ENCODE measurements around the gene DRP2.
A peak's percentile ranks its signal among the peaks of the same experiment; 100 is the strongest.
"Not testable (repeated sequence)": the region's sequence is repeated elsewhere in the genome, so short reads cannot be mapped to it uniquely, and the experiment has no call there.

The DRP2 gene

DNA sequence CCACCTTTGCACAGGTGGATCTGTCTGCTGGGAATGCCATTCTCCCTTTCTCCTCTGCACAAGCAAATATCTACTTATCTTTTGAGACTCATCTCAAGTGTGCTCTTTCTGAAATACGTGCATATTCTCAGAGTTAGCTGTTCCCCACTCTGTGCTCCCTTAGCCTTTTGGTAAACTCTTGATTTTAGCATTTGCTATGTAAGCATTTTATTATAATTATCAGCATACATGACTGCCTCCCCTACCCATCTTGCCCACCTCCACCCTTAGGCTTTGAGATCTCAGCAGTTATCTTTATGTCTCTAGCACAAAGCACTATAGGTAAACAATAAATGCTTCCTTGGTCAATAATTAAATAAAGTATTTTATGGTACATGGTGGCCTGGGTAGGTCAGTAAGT lies 11.5 kb downstream of the DRP2 start:
- no peak overlapping the region for H3K4me3 ChIP-seq (ENCODE audit: low read length)
- DNase-seq (ENCODE audit: low read depth, low spot score), result no peak

- H3K4me3 ChIP-seq (ENCODE audit: low read length), result no peak overlapping the region
- no peak for DNase-seq (ENCODE audit: low read depth, low spot score)
Observed at GRCh38 chrX:101232316-101232715, 12.7 kb downstream of the DRP2 start.

GRCh38 chrX:101237041-101237440 lies 17.5 kb downstream of the DRP2 start:
- H3K4me3 ChIP-seq (ENCODE audit: low read length), result no peak overlapping the region
- no peak for DNase-seq (ENCODE audit: low read depth, low spot score)

DNA sequence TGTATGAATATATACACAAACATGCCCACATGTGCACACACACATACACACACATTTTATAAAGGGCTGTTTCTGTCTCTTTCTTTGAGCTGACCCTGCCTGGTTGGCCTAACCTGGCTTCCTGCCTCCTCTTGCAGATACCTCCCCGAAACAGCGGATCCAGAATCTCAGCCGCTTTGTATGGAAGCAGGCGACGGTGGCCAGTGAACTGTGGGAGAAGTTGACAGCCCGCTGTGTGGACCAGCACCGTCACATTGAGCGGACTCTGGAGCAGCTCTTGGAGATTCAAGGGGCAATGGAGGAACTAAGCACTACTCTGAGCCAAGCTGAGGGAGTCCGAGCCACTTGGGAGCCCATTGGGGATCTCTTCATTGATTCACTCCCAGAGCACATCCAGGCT lies 21.9 kb downstream of the DRP2 start:
- DNase-seq (ENCODE audit: low read depth, low spot score), result no peak
- H3K4me3 ChIP-seq (ENCODE audit: low read length), result no peak overlapping the region

GRCh38 chrX:101252634-101253033 lies 33.0 kb downstream of the DRP2 start:
- no peak for DNase-seq (ENCODE audit: low read depth, low spot score)
- no peak overlapping the region for H3K4me3 ChIP-seq (ENCODE audit: low read length)

DNA sequence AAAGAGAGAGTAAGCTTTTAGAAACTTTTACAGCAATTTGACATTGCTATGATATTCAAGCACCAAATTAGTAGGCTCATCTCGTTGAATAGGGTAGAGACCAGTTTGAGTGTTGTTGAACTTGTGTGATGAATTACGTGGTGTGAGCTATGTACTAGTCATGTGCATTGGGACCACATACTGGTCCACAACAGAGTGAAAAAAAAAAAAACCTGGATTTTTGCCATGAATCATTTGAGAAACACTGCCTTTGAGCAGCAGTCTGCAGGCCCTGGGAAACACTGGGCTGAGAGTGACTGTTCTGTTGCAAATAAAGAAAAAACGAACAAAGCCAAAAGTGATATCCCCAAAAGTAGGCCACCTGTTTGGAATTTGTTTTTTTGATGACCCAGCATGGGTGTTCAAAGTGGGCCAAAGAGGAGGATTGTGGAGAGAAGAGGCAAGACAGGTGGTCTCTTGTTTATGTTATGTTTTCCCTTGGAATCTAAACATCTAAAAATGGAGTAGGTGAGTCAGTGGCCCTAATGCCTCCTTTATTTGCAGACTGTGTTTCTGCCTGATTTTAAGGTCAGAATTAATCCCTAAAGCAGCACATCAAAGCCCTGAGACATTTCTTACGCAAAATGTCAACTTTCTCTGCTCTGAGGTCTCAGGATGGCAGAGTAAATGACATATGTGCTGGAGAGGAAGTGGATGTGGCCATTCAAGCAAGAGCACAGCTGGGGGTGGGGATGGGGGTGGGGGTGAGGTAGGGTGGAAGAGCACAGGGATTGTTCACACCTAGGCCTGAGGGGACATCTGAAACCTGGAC lies 38.1 kb downstream of the DRP2 start:
- DNase-seq (ENCODE audit: low read depth, low spot score), result peak; percentile 46

GRCh38 chrX:101258259-101258581 lies 38.6 kb downstream of the DRP2 start:
- no peak for DNase-seq (ENCODE audit: low read depth, low spot score)

More for the DNA sequence above, 38.1 kb downstream of the DRP2 start:
- H3K4me3 ChIP-seq (ENCODE audit: low read length), result no peak overlapping the region

GRCh38 chrX:101260435-101260834 lies 40.8 kb downstream of the DRP2 start:
- no peak for DNase-seq (ENCODE audit: low read depth, low spot score)
- no peak overlapping the region for H3K4me3 ChIP-seq (ENCODE audit: low read length)

More at GRCh38 chrX:101258259-101258581, 38.6 kb downstream of the DRP2 start:
- H3K4me3 ChIP-seq (ENCODE audit: low read length), result no peak overlapping the region

GRCh38 chrX:101262590-101262989 lies 43.0 kb downstream of the DRP2 start:
- H3K4me3 ChIP-seq (ENCODE audit: low read length), result no peak overlapping the region
- no peak for DNase-seq (ENCODE audit: low read depth, low spot score)

DNA sequence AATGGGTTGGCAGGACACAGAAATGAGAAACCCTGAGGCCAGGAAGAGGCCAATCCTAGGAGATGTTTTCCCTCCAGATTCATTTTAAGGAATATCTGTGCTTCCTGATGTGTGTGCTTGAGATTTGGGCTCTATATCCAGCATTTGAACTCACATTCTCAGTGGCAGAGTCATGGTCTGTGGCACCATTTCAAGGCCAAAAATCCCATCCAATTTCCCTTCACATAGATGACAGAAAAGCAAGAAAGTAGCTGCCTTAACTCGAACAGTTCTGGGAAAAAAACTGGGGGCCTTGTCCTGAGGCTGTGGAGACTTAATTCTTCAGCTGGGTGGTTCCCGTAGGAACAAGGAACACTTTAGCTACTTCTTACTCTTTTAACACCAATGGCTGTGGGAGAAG lies 44.2 kb downstream of the DRP2 start:
- no peak overlapping the region for H3K4me3 ChIP-seq (ENCODE audit: low read length)
- no peak for DNase-seq (ENCODE audit: low read depth, low spot score)

- no peak for DNase-seq (ENCODE audit: low read depth, low spot score)
- H3K4me3 ChIP-seq (ENCODE audit: low read length), result no peak overlapping the region
Observed at GRCh38 chrX:101265869-101266428, 46.4 kb downstream of the DRP2 start.

DNA sequence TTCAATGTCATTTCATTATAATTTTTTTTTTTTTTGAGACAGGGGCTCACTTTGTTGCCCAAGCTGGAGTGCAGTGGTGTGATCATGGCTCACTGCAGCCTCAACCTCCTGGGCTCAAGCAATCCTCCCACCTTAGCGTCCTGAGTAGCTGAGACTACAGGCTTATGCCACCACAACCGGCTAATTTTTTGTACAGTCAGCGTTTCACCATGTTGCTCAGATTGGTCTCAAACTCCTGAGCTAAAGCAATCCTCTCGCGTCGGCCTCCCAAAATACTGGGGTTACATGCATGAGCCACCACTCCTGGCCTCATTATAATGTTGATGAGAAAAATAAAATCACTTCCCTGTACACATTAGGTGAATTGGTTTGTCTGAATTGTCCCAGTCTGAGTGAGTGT lies 54.6 kb downstream of the DRP2 start:
- no peak overlapping the region for H3K4me3 ChIP-seq (ENCODE audit: low read length)
- DNase-seq (ENCODE audit: low read depth, low spot score), result no peak

DNA sequence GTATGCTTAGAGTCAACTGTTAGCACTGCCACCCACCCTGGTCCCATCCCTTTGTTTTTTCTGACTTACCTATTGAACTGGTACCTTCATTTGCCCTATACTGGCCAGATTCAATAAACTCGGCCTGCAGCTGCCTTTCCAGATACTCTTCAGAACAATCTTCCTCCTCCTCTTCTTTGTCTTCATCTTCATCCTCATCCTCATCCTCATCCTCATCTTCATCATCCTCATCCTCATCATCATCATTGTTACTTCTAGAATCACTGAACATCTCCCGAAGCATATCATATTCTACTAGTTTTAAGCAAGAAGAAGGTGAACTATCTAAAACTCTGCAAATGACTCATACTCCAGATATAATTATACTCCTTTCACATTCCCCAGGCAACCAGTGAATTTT lies 56.7 kb downstream of the DRP2 start:
- no peak for DNase-seq (ENCODE audit: low read depth, low spot score)
- H3K4me3 ChIP-seq (ENCODE audit: low read length), result no peak overlapping the region

GRCh38 chrX:101287402-101287801 lies 67.8 kb downstream of the DRP2 start:
- no peak overlapping the region for H3K4me3 ChIP-seq (ENCODE audit: low read length)
- DNase-seq (ENCODE audit: low read depth, low spot score), result peak; percentile 24

DNA sequence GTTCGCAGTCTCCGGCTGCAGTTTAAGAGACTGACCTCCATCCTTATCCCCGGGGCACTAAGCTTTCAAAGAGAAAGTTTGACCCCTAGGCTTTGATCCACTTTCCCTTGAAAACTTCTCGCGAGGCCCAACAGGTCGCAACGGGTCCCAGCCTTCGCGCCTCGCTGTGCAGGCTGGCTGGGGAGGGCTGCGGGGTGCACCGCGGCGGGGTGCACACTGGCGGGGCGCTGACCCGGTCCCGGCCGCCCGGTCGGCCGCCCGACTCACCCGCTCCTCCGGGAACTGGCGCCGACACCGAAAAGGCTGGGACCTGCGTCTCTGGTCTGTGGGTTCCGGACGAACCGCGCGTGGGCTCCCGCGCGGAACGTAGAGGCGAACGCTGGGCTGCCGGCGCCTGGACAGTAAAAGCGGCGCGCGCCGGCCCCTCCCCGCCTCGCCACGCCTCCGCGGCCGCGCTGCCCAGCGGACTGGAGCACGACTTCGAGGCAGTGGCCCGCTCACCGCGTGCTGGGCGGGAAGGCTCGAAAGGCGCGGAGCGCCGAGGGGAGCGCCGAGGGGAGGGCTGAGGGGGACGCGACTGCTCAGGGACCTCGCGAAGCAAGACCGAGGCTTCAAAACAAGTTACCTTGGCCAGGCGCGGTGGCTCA lies 71.5 kb downstream of the DRP2 start, which contains the start of gene TAF7L:
Gene TAF7L, minus strand, starts transcription at position 378 of the 647 bp plus-strand sequence. CDS start 3,791 bp downstream, outside the sequence.
- no peak for DNase-seq (ENCODE audit: low read depth, low spot score)
- no peak within 1 kb of the TSS for H3K4me3 ChIP-seq (ENCODE audit: low read length)

- not testable (repeated sequence) for DNase-seq (ENCODE audit: low read depth, low spot score); H3K4me3 ChIP-seq (ENCODE audit: low read length)
Observed at GRCh38 chrX:101295603-101296002, 76.0 kb downstream of the DRP2 start.

DNA sequence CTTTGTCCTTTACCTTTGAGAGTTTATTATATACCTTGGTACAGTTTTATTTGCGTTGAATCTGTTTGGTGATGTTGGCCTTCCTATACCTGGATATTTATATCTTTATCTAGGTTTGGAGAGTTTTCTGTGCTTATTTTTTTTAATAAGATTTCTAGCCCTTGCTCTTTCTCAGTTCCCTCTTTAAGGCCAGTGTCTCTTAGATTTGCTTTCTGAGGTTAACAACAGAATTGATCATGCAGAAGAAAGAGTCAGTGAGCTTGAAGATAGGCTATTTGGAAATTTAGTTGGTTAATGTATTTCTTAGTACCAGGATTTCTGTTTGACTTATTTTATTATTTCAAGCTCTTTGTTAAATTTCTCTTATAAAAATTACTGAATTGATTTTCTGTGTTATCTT lies 84.2 kb downstream of the DRP2 start:
- no peak overlapping the region for H3K4me3 ChIP-seq (ENCODE audit: low read length)
- DNase-seq (ENCODE audit: low read depth, low spot score), result no peak

Data from Jurkat, Clone E6-1 (cell line).